GM23248 (cell line): Measurements from ENCODE around the gene TRPM3.

ENCODE experiments used
- EZH2 ChIP-seq: fragments of 200-600 bp; sonication (generic); IDR thresholded peaks from 2 replicates; pipeline ENCODE4 v1.6.1; 2018; ENCODE audit warnings: antibody characterized with exemption, mild to moderate bottlenecking; ENCODE audit not compliant: insufficient read depth, poor library complexity, severe bottlenecking
- EZH2phosphoT487 ChIP-seq: fragments of 200-600 bp; sonication (generic); IDR thresholded peaks from 2 replicates; pipeline ENCODE4 v1.6.1; 2018; ENCODE audit warnings: antibody characterized with exemption, moderate library complexity, mild to moderate bottlenecking, low read depth; ENCODE audit not compliant: insufficient read depth

DNA sequence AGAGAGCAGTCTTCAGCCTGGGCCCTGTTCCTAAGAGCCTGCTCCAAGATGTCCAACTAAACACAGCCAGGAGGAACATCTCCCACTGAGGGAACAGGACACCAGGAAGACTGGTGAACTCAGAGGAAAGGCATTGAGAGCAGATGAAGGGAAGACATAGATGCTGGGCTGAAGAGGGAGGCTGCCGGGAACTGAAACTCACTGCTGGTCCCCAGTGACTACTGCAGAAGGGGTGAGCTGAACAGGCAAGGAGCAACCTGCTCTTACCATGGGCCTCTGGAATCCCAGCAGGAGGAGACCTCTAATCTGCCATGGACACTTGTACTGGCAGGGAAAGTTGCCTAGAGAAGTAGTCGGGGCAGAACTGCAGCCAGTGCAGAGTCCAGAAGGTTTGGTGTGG lies 95.7 kb downstream of the TRPM3 start:
- TF ChIP-seq EZH2phosphoT487 (no peak), EZH2 (no peak)
